GDM1 (cell line): ENCODE measurements around the gene SPON1.
"Not testable (repeated sequence)": the region's sequence is repeated elsewhere in the genome, so short reads cannot be mapped to it uniquely, and the experiment has no call there.

ENCODE experiments used
- DNase-seq: peaks from one replicate; lab custom pipeline; 2025; lab: John Stamatoyannopoulos, UW

Gene SPON1

GRCh38 chr11:14082338-14082737 lies 119.8 kb downstream of the SPON1 start:
- no peak for DNase-seq

- not testable (repeated sequence) for DNase-seq
These were observed 126.3 kb downstream of the SPON1 start for GRCh38 chr11:14088861-14089260.

GRCh38 chr11:14089690-14090462 lies 127.4 kb downstream of the SPON1 start:
- DNase-seq, result no peak

- DNase-seq, result not testable (repeated sequence)
These were observed 128.1 kb downstream of the SPON1 start for GRCh38 chr11:14090631-14091030.

GRCh38 chr11:14093065-14093464 lies 130.5 kb downstream of the SPON1 start:
- no peak for DNase-seq

GRCh38 chr11:14094481-14095037 lies 132.0 kb downstream of the SPON1 start:
- DNase-seq, result no peak

- no peak for DNase-seq
These were observed 133.4 kb downstream of the SPON1 start for GRCh38 chr11:14095882-14096281.

GRCh38 chr11:14096606-14097005 lies 134.1 kb downstream of the SPON1 start:
- no peak for DNase-seq

GRCh38 chr11:14101388-14101787 lies 138.9 kb downstream of the SPON1 start:
- no peak for DNase-seq

GRCh38 chr11:14102766-14103165 lies 140.2 kb downstream of the SPON1 start:
- DNase-seq, result no peak

GRCh38 chr11:14105446-14105845 lies 142.9 kb downstream of the SPON1 start:
- DNase-seq, result no peak

GRCh38 chr11:14106303-14107049 lies 144.0 kb downstream of the SPON1 start:
- no peak for DNase-seq

- DNase-seq, result no peak
These were observed 144.5 kb downstream of the SPON1 start for GRCh38 chr11:14107050-14107430.

- DNase-seq, result no peak
These were observed 147.2 kb downstream of the SPON1 start for GRCh38 chr11:14109742-14110141.

GRCh38 chr11:14110629-14111028 lies 148.1 kb downstream of the SPON1 start:
- no peak for DNase-seq

- no peak for DNase-seq
These were observed 149.0 kb downstream of the SPON1 start for GRCh38 chr11:14111496-14111895.

GRCh38 chr11:14112721-14113120 lies 150.2 kb downstream of the SPON1 start:
- DNase-seq, result no peak

GRCh38 chr11:14114269-14114668 lies 151.7 kb downstream of the SPON1 start:
- no peak for DNase-seq

GRCh38 chr11:14114786-14115185 lies 152.3 kb downstream of the SPON1 start:
- DNase-seq, result no peak

- DNase-seq, result no peak
These were observed 155.1 kb downstream of the SPON1 start for GRCh38 chr11:14117632-14118031.

- no peak for DNase-seq
These were observed 155.5 kb downstream of the SPON1 start for GRCh38 chr11:14118072-14118471.

GRCh38 chr11:14119357-14119756 lies 156.8 kb downstream of the SPON1 start:
- DNase-seq, result no peak

- no peak for DNase-seq
These were observed 161.8 kb downstream of the SPON1 start for GRCh38 chr11:14124350-14124749.
